Liver (tissue), 9 donors: ENCODE data around the gene TMEM94. TPM values are rescaled to one million over a fixed set of nuclear protein-coding genes. Genes with fewer than 3 reads are reported as not detected.

Source experiments
- DNase-seq: peaks from one replicate; pipeline ENCODE4 v3.0.0-alpha.2; 2017; ENCODE audit warnings: low spot score
- H3K27ac ChIP-seq, 2 donors: one replicate each; pipeline ENCODE4 v1.7.0; 2013; ENCODE audit warnings: inconsistent platforms in 2 of 2, low read length in 2 of 2, control low read depth in 1 of 2, low read depth in 1 of 2, mild to moderate bottlenecking in 1 of 2
- H3K27me3 ChIP-seq, 4 donors: one replicate each; pipeline versions ENCODE4 v1.6.1 to v1.7.0; 2013; ENCODE audit warnings: low read length in 3 of 4, inconsistent platforms in 1 of 4, mild to moderate bottlenecking in 1 of 4, moderate library complexity in 1 of 4; ENCODE audit not compliant: control insufficient read depth in 4 of 4, insufficient read depth in 4 of 4
- H3K36me3 ChIP-seq, 4 donors: one replicate each; pipeline versions ENCODE4 v1.6.1 to v1.7.0; 2013; ENCODE audit warnings: low read length in 3 of 4, mild to moderate bottlenecking in 3 of 4, low read depth in 1 of 4, moderate library complexity in 1 of 4; ENCODE audit not compliant: control insufficient read depth in 4 of 4, insufficient read depth in 3 of 4
- H3K4me1 ChIP-seq, 4 donors: one replicate each; pipeline versions ENCODE4 v1.6.1 to v1.7.0; 2013; ENCODE audit warnings: low read length in 3 of 4, mild to moderate bottlenecking in 3 of 4, moderate library complexity in 1 of 4; ENCODE audit not compliant: control insufficient read depth in 4 of 4, insufficient read depth in 4 of 4
- H3K4me3 ChIP-seq, 3 donors: one replicate each; pipeline versions ENCODE4 v1.6.1 to v1.7.0; 2013; ENCODE audit warnings: low read length in 3 of 3, control low read depth in 1 of 3, low read depth in 1 of 3, mild to moderate bottlenecking in 1 of 3
- H3K9ac ChIP-seq, 2 donors: one replicate each; pipeline ENCODE4 v1.7.0; 2013; ENCODE audit warnings: low read length in 2 of 2, mild to moderate bottlenecking in 2 of 2, moderate library complexity in 2 of 2, control low read depth in 1 of 2, low read depth in 1 of 2
- H3K9me3 ChIP-seq, 4 donors: one replicate each; pipeline versions ENCODE4 v1.6.1 to v1.7.0; 2013; ENCODE audit warnings: low read length in 3 of 4; ENCODE audit not compliant: control insufficient read depth in 4 of 4
- EGR1 ChIP-seq, 2 donors: IDR thresholded peaks; 2 replicates each; pipeline ENCODE4 v1.6.1; 2016 to 2018; ENCODE audit warnings: antibody characterized with exemption in 2 of 2, low read depth in 2 of 2
- FOXA1 ChIP-seq: IDR thresholded peaks from 2 replicates; pipeline ENCODE4 v1.6.1; 2016; ENCODE audit warnings: antibody characterized with exemption
- FOXA2 ChIP-seq: IDR thresholded peaks from 2 replicates; pipeline ENCODE4 v1.6.1; 2016; ENCODE audit warnings: antibody characterized with exemption
- HNF4A ChIP-seq, 2 donors: conservative IDR thresholded peaks; 2 replicates each; pipeline ENCODE4 v1.6.1; 2016; ENCODE audit warnings: antibody characterized with exemption in 2 of 2, mild to moderate bottlenecking in 2 of 2
- JUND ChIP-seq, 2 donors: IDR thresholded peaks; 2 replicates each; pipeline ENCODE4 v1.6.1; 2016; ENCODE audit warnings: antibody characterized with exemption in 2 of 2
- NR2F2 ChIP-seq: IDR thresholded peaks from 2 replicates; pipeline ENCODE4 v1.6.1; 2016; ENCODE audit warnings: antibody characterized with exemption
- RAD21 ChIP-seq, 2 donors: IDR thresholded peaks; 2 replicates each; pipeline ENCODE4 v1.6.1; 2016; ENCODE audit warnings: antibody characterized with exemption in 2 of 2, mild to moderate bottlenecking in 2 of 2
- RXRA ChIP-seq, 2 donors: IDR thresholded peaks; 2 replicates each; pipeline ENCODE4 v1.6.1; 2017 to 2018; ENCODE audit warnings: antibody characterized with exemption in 2 of 2, mild to moderate bottlenecking in 1 of 2
- SP1 ChIP-seq: IDR thresholded peaks from 2 replicates; pipeline ENCODE4 v1.6.1; 2018; ENCODE audit warnings: antibody characterized with exemption, mild to moderate bottlenecking
- TAF1 ChIP-seq: conservative IDR thresholded peaks from 2 replicates; pipeline ENCODE4 v1.6.1; 2016; ENCODE audit warnings: antibody characterized with exemption, mild to moderate bottlenecking
- WGBS: extraction: QIAGEN DNeasy Blood & Tissue Kit; methylation state at CpG from one replicate; pipeline ENCODE4 v1.1.7; 2013; 5-methylcytosine and 5-hydroxymethylcytosine counted together
- polyA plus RNA-seq, 2 donors: library from polyadenylated mRNA; stranded (reverse) in 1 of 2; unstranded in 1 of 2; fragments of 200-250 nt in 1 of 2; fragments of >200 nt in 1 of 2; fragmentation: Nextera tagmentation in 1 of 2; extraction: Ambion mirVana in 1 of 2; gene quantifications; one replicate each; pipeline versions ENCODE4 v1.2.1 to v1.2.3, GENCODE V29; 2013 to 2015
- total RNA-seq, 2 donors: library from RNA; depleted of rRNA; stranded (reverse); fragments of >200 nt; gene quantifications; one replicate each; pipeline ENCODE4 v1.2.3, GENCODE V29; 2014
- TF ChIP-seq, protein P1 (sequence below): IDR thresholded peaks from 2 replicates; pipeline ENCODE4 v1.6.1; 2016; ENCODE audit warnings: antibody characterized with exemption
- TF ChIP-seq, protein P2 (sequence below): IDR thresholded peaks from 2 replicates; pipeline ENCODE4 v1.6.1; 2016; ENCODE audit warnings: antibody characterized with exemption
- TF ChIP-seq, protein P3 (sequence below): IDR thresholded peaks from 2 replicates; pipeline ENCODE4 v1.6.1; 2016; ENCODE audit warnings: antibody characterized with exemption
- TF ChIP-seq, protein P4 (sequence below): fragments of 150-350 bp; IDR thresholded peaks from 2 replicates; pipeline ENCODE4 v1.5.1; 2017; ENCODE audit warnings: improper control_type of control experiment, low read depth, low read length; ENCODE audit not compliant: missing input control
- TF ChIP-seq, protein P5 (sequence below): IDR thresholded peaks from 2 replicates; pipeline ENCODE4 v1.6.1; 2016; ENCODE audit warnings: antibody characterized with exemption, mild to moderate bottlenecking
- donor health status: healthy.
- donor health status: healthy.
- donor health status: healthy.
- donor health status: healthy.
- donor health status: healthy.

Gene TMEM94
- total and polyA plus RNA-seq, 4 donors = 15.6 to 31.0 (median 20.1) TPM

DNA sequence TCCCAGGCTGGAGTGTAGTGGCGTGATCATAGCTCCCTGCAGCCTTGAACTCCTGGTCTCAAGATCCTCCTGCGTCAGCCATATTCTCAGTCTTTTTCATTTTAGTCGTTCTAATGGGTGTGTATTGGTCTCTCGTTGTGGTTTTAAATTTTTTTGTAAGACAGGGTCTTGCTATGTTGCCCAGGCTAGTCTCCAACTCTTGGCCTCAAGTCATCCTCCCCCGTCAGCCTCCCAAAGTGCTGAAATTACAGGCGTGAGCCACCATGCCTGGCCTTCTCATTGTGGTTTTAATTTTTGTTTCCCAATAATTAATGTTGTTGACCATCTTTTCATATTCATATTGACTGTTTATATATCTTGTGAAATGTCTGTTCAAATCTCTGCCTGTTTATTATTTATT lies 8.6 kb downstream of the TMEM94 start:
- Histone ChIP-seq H3K36me3 (no peaks in the 10 kb centered on the region), H3K9me3 (no peaks in the 10 kb centered on the region), H3K27ac (no peak overlapping the region), H3K4me3 (no peak overlapping the region), H3K9ac (no peak overlapping the region), H3K27me3 (no peaks in the 10 kb centered on the region), H3K4me1 (peaks cover 0 to 6% (median under 1%) of the 10 kb centered on the region in 4 donors)
- WGBS = 92% methylated on average over 6 of the region's 6 CpGs
- TF ChIP-seq JUND (IDR thresholded peaks at IDR 0.05) (no peak), RAD21 (IDR thresholded peaks at IDR 0.05) (no peak), RXRA (IDR thresholded peaks at IDR 0.05) (no peak), EGR1 (IDR thresholded peaks at IDR 0.05; ENCODE audit: low read depth in 2 of 2) (no peak), HNF4A (conservative IDR thresholded peaks at IDR 0.05) (no peak), TAF1 (no peak), SP1 (no peak)
- TF ChIP-seq, protein P1, sequence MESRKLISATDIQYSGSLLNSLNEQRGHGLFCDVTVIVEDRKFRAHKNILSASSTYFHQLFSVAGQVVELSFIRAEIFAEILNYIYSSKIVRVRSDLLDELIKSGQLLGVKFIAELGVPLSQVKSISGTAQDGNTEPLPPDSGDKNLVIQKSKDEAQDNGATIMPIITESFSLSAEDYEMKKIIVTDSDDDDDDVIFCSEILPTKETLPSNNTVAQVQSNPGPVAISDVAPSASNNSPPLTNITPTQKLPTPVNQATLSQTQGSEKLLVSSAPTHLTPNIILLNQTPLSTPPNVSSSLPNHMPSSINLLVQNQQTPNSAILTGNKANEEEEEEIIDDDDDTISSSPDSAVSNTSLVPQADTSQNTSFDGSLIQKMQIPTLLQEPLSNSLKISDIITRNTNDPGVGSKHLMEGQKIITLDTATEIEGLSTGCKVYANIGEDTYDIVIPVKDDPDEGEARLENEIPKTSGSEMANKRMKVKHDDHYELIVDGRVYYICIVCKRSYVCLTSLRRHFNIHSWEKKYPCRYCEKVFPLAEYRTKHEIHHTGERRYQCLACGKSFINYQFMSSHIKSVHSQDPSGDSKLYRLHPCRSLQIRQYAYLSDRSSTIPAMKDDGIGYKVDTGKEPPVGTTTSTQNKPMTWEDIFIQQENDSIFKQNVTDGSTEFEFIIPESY = no peak
- TF ChIP-seq, protein P2, sequence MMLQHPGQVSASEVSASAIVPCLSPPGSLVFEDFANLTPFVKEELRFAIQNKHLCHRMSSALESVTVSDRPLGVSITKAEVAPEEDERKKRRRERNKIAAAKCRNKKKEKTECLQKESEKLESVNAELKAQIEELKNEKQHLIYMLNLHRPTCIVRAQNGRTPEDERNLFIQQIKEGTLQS = no peak
- TF ChIP-seq, protein P3, sequence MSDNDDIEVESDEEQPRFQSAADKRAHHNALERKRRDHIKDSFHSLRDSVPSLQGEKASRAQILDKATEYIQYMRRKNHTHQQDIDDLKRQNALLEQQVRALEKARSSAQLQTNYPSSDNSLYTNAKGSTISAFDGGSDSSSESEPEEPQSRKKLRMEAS = no peak
- TF ChIP-seq, protein P4, sequence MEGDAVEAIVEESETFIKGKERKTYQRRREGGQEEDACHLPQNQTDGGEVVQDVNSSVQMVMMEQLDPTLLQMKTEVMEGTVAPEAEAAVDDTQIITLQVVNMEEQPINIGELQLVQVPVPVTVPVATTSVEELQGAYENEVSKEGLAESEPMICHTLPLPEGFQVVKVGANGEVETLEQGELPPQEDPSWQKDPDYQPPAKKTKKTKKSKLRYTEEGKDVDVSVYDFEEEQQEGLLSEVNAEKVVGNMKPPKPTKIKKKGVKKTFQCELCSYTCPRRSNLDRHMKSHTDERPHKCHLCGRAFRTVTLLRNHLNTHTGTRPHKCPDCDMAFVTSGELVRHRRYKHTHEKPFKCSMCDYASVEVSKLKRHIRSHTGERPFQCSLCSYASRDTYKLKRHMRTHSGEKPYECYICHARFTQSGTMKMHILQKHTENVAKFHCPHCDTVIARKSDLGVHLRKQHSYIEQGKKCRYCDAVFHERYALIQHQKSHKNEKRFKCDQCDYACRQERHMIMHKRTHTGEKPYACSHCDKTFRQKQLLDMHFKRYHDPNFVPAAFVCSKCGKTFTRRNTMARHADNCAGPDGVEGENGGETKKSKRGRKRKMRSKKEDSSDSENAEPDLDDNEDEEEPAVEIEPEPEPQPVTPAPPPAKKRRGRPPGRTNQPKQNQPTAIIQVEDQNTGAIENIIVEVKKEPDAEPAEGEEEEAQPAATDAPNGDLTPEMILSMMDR = no peak
- TF ChIP-seq, protein P5, sequence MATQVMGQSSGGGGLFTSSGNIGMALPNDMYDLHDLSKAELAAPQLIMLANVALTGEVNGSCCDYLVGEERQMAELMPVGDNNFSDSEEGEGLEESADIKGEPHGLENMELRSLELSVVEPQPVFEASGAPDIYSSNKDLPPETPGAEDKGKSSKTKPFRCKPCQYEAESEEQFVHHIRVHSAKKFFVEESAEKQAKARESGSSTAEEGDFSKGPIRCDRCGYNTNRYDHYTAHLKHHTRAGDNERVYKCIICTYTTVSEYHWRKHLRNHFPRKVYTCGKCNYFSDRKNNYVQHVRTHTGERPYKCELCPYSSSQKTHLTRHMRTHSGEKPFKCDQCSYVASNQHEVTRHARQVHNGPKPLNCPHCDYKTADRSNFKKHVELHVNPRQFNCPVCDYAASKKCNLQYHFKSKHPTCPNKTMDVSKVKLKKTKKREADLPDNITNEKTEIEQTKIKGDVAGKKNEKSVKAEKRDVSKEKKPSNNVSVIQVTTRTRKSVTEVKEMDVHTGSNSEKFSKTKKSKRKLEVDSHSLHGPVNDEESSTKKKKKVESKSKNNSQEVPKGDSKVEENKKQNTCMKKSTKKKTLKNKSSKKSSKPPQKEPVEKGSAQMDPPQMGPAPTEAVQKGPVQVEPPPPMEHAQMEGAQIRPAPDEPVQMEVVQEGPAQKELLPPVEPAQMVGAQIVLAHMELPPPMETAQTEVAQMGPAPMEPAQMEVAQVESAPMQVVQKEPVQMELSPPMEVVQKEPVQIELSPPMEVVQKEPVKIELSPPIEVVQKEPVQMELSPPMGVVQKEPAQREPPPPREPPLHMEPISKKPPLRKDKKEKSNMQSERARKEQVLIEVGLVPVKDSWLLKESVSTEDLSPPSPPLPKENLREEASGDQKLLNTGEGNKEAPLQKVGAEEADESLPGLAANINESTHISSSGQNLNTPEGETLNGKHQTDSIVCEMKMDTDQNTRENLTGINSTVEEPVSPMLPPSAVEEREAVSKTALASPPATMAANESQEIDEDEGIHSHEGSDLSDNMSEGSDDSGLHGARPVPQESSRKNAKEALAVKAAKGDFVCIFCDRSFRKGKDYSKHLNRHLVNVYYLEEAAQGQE = no peak
- no peak for DNase-seq

DNA sequence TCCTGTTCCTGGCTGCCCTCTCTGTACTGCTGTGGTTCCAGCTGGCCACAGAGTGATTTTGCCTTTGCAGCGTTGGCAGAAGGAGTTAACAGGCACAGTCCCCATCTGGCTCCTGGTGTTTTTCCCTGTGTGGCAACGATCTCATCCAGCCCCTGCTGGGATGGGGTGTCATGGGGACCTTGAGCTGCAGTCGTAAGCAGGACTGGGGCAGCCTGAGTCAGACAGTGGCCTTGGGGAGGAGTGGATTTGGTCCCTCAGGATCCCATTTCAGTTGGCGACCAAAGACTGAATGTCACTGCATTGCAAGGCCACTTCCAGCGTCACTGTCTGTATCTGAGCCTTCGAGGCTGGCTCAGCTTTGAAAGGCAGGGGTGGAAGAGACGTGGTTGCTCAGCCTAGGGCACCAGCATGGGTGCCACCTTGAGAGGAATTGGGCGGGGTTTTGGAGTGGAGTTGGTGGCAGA lies 11.9 kb downstream of the TMEM94 start:
- H3K4me3 ChIP-seq = no peak overlapping the region
- no peaks in the 10 kb centered on the region for H3K9me3 ChIP-seq
- WGBS = 77% methylated on average over 8 of the region's 8 CpGs
- no peak overlapping the region for H3K9ac ChIP-seq
- H3K27me3 ChIP-seq = no peaks in the 10 kb centered on the region
- DNase-seq = no peak
- no peak overlapping the region for H3K27ac ChIP-seq
- H3K36me3 ChIP-seq = peaks cover 0 to 6% (median 2%) of the 10 kb centered on the region in 4 donors
- peaks cover 0 to 6% (median 2%) of the 10 kb centered on the region in 4 donors for H3K4me1 ChIP-seq
- TF ChIP-seq SP1 (no peak), FOXA2 (no peak), HNF4A (conservative IDR thresholded peaks at IDR 0.05) (no peak), RAD21 (IDR thresholded peaks at IDR 0.05) (no peak), FOXA1 (no peak), JUND (IDR thresholded peaks at IDR 0.05) (no peak), NR2F2 (no peak), EGR1 (IDR thresholded peaks at IDR 0.05; ENCODE audit: low read depth in 2 of 2) (no peak)
- TF ChIP-seq, protein P3 = no peak
- TF ChIP-seq, protein P2 = no peak
- TF ChIP-seq, protein P5 = no peak
- TF ChIP-seq, protein P1 = no peak
